SU-DHL-6 (cell line): ENCODE data around the gene NCMAP.

Experiments
- H2AFZ ChIP-seq: fragments of 200-600 bp; sonication (generic); 2 replicates; pipeline ENCODE4 v1.6.1; 2014; ENCODE audit warnings: low read depth, mild to moderate bottlenecking, moderate library complexity, mixed read lengths, antibody characterized with exemption, low read length; ENCODE audit not compliant: severe bottlenecking
- H3F3A ChIP-seq: fragments of 200-600 bp; shearing (Covaris generic); 2 replicates; pipeline ENCODE4 v1.6.0; 2016; ENCODE audit warnings: antibody characterized with exemption, mild to moderate bottlenecking; ENCODE audit not compliant: insufficient read depth
- H3K27ac ChIP-seq: fragments of 200-600 bp; sonication (generic); 2 replicates; pipeline ENCODE4 v1.5.1; 2016; ENCODE audit warnings: low read depth, mild to moderate bottlenecking, low read length, moderate library complexity, mixed read lengths
- H3K27me3 ChIP-seq: fragments of 200-600 bp; sonication (generic), shearing (Covaris generic); 2 replicates; pipeline ENCODE4 v1.6.0; 2014; ENCODE audit warnings: mild to moderate bottlenecking, low read length
- H3K36me3 ChIP-seq: fragments of 200-600 bp; sonication (generic); 2 replicates; pipeline ENCODE4 v1.6.1; 2014; ENCODE audit warnings: mild to moderate bottlenecking, low read length, mixed read lengths
- H3K4me2 ChIP-seq: fragments of 300-600, 200-600 bp; shearing (Covaris generic), sonication (generic); 2 replicates; pipeline ENCODE4 v1.6.0; 2014; ENCODE audit warnings: low read length, low read depth, mild to moderate bottlenecking; ENCODE audit not compliant: poor library complexity, severe bottlenecking
- H3K4me3 ChIP-seq: fragments of 200-600 bp; sonication (generic); 2 replicates; pipeline ENCODE4 v1.5.1; 2014; ENCODE audit warnings: antibody characterized with exemption, low read length, mild to moderate bottlenecking, mixed read lengths; ENCODE audit not compliant: insufficient read depth, poor library complexity, severe bottlenecking
- H3K79me2 ChIP-seq: fragments of 200-600 bp; sonication (generic); 2 replicates; pipeline ENCODE4 v1.6.1; 2014; ENCODE audit warnings: mild to moderate bottlenecking, low read length, moderate library complexity; ENCODE audit not compliant: insufficient read depth
- H3K9ac ChIP-seq: fragments of 200-600 bp; sonication (generic); 2 replicates; pipeline ENCODE4 v1.7.0; 2014; ENCODE audit warnings: mild to moderate bottlenecking, low read length
- H3K9me2 ChIP-seq: fragments of 200-600 bp; sonication (generic); replicated peaks from 2 replicates; pipeline ENCODE4 v1.6.1; 2014; ENCODE audit warnings: low read length; ENCODE audit not compliant: insufficient read depth
- H3K9me3 ChIP-seq: fragments of 200-600 bp; sonication (generic); 2 replicates; pipeline ENCODE4 v1.6.1; 2014; ENCODE audit warnings: low read length, mixed read lengths; ENCODE audit not compliant: insufficient read depth
- H4K20me1 ChIP-seq: fragments of 200-600 bp; sonication (generic); 2 replicates; pipeline ENCODE4 v1.6.1; 2014; ENCODE audit warnings: low read depth, mild to moderate bottlenecking, antibody characterized with exemption, low read length, moderate library complexity, mixed read lengths
- CTCF ChIP-seq: fragments of 200-600 bp; sonication (generic); IDR thresholded peaks from one replicate; pipeline ENCODE4 v1.5.1; 2017; ENCODE audit warnings: antibody characterized with exemption, mild to moderate bottlenecking, low read length, moderate library complexity; ENCODE audit not compliant: insufficient read depth, poor library complexity, severe bottlenecking
- EZH2phosphoT487 ChIP-seq: fragments of 200-600 bp; sonication (generic), shearing (Covaris generic); conservative IDR thresholded peaks from 2 replicates; pipeline ENCODE4 v1.6.1; 2018; ENCODE audit warnings: mild to moderate bottlenecking, antibody characterized with exemption, low read length, moderate library complexity, mixed read lengths

The NCMAP gene

DNA sequence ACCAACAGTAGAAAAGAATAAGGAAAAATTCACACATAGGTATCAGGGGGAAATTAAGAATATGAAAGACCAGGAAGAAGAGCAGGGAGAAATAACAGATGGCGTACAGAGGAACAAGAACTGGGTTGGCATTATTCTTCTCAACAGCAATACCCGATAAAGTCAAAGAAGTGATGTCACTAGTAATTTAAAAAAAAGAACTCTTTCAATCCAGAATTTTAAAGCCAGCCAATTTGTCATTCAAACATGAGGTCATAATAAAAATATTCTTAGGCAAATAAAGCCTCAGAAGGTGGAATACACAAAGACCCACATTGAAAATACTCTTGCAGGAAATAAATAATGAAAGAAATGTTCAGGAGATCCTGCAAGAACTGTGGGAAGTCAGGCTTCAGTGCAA is 8.8 kb downstream of the NCMAP start:
- Histone ChIP-seq H3K4me2 (no peak overlapping the region), H3K79me2 (no peaks in the 10 kb centered on the region), H3K27me3 (no peaks in the 10 kb centered on the region), H2AFZ (no peak overlapping the region), H3F3A (no peaks in the 10 kb centered on the region), H4K20me1 (no peaks in the 10 kb centered on the region), H3K9me2 (no peaks in the 10 kb centered on the region), H3K9me3 (no peaks in the 10 kb centered on the region), H3K27ac (no peak overlapping the region), H3K4me3 (no peak overlapping the region), H3K9ac (no peak overlapping the region), H3K36me3 (no peaks in the 10 kb centered on the region)
- TF ChIP-seq EZH2phosphoT487, result no peak
- no peak for TF ChIP-seq CTCF

DNA sequence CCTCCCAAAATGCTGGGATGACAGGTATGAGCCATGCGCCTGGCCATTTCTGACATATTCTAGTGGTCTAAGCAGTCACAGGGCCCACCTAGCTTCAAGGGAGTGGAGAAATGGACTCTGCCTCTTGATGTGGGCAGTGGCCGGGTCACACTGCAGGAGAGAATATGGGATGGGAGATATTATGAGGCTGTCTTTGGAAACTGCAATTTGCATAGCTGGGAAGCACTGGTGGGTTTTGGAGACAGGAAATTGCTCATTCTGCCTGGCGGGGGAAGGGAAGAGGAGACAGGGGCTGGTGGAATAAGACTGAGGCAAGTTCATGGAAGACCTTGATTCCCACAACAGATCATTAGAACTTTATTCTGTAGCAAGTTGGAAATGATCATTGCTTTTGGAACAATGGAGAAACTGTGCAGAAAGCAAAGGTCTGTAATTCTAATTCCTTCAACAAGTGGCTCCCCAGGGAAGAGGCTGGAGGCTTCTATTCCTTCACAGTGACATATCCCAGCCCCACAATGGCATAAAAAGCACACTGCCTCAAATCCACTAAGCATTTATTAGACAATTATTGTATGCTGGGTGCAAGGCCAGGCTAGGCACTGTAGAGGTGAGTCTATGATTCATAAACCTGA is 10.5 kb downstream of the NCMAP start:
- Histone ChIP-seq H3K79me2 (no peaks in the 10 kb centered on the region), H3K9me3 (no peaks in the 10 kb centered on the region), H4K20me1 (no peaks in the 10 kb centered on the region), H2AFZ (no peak overlapping the region), H3K4me3 (no peak overlapping the region), H3K27ac (no peak overlapping the region), H3K27me3 (no peaks in the 10 kb centered on the region), H3F3A (no peaks in the 10 kb centered on the region), H3K9me2 (no peaks in the 10 kb centered on the region), H3K36me3 (no peaks in the 10 kb centered on the region), H3K4me2 (no peak overlapping the region), H3K9ac (no peak overlapping the region)
- no peak for TF ChIP-seq CTCF
- TF ChIP-seq EZH2phosphoT487, result no peak

- Histone ChIP-seq H3K4me2 (no peak overlapping the region), H2AFZ (no peak overlapping the region), H3K27me3 (no peaks in the 10 kb centered on the region), H3K9ac (no peak overlapping the region), H3K9me2 (no peaks in the 10 kb centered on the region), H3K9me3 (no peaks in the 10 kb centered on the region), H3F3A (no peaks in the 10 kb centered on the region), H3K27ac (no peak overlapping the region), H3K4me3 (no peak overlapping the region), H4K20me1 (no peaks in the 10 kb centered on the region), H3K79me2 (no peaks in the 10 kb centered on the region), H3K36me3 (no peaks in the 10 kb centered on the region)
- no peak for TF ChIP-seq EZH2phosphoT487
- TF ChIP-seq CTCF, result no peak
Observed at GRCh38 chr1:24567792-24568388, 12.0 kb downstream of the NCMAP start.
